TTC549 (cell line): ENCODE results near the gene ATP4B.
"Not testable (repeated sequence)": the region's sequence is repeated elsewhere in the genome, so short reads cannot be mapped to it uniquely, and the experiment has no call there.

Experiments used
- FAIRE-seq: peaks from 2 replicates; lab custom pipeline; 2012; peaks lifted over from hg19 to GRCh38; lab: Jason Lieb, UNC

Gene ATP4B

GRCh38 chr13:113624235-113624587 lies 33.8 kb downstream of the ATP4B start:
- FAIRE-seq, result no peak

DNA sequence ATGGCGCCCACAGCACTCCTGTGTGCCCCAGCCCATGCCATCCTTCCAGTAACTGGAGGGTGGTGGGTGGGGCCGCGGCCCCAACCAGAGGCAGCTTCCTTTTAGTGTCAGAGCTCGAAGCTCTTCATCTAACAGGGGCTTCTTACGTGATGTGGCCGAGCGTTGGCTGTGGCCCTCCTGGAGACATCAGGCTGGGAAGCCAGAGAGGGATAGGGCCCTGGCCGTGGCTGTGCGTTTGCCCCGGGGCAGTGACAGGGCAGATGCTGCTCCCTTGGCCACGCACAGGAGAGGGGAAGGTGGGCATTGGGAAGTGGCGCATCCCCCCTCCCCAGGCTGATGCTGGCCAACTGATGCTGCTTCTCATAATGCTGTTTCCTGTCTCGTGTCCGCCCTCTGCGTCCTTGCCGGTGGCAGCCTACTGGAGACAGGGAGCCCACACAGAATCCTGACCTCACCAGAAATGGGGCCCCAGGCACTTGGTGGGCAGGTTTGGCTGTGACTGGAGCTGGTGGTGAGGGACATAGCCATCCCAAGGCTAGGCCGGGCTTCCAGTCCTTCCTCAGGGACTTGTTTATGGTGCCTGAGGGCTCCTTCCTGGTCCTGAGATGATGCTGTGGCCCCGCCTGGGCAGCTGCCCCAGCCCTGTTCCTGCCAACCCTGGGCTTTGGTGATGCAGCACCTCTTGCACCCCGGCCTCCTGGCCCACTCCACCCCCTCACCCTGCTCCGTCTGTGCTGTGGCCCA lies 34.3 kb downstream of the ATP4B start:
- FAIRE-seq, result no peak

- FAIRE-seq, result no peak
Measured at GRCh38 chr13:113622791-113623490, 35.1 kb downstream of the ATP4B start.

DNA sequence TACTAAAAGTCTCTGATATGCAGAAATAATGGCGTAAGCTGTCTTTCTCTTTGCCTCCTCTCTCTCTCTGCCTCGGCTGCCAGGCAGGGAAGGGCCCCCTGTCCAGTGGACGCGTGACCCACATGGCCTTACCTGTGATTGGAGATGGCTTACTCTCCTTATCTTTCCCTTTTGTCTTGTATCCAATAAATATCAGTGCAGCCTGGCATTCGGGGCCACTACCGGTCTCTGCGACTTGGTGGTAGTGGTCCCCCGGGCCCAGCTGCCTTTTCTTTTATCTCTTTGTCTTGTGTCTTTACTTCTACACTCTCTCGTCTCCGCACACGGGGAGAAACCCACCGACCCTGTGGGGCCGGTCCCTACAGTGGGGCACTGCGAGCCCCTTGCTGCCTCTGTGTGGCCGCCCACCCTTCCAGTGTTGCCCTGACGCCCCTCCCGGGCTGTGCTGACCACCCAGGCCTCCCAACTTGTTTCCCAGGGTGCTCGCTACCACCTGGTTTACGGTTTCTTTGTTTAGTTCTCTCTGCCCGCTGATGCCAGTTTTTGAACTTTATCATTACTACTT lies 35.9 kb downstream of the ATP4B start:
- not testable (repeated sequence) for FAIRE-seq

DNA sequence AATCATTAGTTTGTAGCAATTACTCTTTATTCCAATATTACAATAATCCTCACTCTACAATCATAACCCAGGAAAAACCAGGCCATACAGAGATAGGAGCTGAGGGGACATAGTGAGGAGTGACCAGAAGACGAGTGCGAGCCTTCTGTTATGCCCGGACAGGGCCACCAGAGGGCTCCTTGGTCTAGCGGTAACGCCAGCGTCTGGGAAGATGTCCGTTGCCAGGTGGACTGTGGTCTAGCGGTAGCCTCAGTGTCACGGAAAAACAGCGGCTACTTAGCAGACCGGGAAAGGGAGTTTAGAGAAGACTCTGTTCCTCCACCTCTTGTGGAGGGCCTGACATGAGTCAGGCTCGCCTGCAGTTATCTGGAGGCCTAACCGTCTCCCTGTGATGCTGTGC lies 36.5 kb downstream of the ATP4B start:
- FAIRE-seq, result not testable (repeated sequence)

DNA sequence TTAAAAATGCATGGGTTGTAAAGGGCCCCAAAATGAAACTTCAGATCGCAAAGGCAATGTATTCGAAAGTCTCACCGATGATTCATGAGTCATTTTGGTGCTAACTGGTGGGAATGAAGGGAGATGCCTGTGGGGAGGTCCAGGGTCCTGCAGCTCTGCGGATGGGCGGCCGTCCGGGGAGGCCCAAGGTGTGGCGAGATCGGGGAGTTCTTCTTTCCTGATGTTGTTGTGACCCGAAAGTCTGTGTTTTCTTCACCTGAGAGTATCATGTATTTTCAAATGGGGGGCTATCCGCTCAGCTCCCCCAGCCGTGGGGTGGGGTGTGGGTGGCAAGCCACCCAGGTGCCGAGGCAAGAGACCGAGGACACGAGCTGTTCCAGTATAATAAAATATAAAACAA lies 37.0 kb downstream of the ATP4B start:
- FAIRE-seq, result no peak

DNA sequence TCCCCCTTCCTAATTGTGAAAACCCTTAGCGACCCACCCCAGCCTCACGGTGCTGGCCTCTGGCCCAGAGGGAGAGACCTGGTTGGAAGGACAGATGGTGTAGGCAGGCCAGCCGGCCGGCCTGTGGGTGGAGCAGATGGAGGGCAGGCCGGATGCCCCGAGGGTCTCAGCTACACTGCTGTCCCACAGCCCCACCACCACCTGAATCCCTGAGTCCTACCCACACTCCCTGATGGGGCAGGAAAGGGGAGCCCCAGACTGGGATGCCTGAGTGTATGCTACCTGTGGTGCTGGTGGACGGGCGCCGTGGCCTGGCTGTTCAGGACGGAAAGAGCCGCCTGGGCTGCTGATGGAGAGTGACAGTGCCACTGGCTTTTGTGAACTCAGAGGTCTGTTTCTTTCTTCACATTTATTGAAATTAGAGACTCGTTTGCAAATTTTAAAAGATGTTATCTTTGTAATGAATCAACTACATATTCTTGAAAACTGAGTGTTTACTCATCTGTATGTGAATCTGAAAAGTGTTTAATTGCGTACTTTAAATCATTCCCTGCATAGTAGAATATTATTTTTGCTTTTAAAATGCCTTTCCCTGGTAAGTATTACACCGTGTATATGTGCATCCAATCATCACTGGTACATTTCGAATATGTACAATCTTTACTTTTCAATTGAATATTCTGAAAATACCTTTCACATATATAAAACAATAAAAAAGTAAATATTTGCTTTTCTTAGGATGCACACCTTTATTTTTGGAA lies 37.8 kb downstream of the ATP4B start:
- FAIRE-seq, result no peak

GRCh38 chr13:113618455-113618854 lies 39.5 kb downstream of the ATP4B start:
- FAIRE-seq, result no peak

DNA sequence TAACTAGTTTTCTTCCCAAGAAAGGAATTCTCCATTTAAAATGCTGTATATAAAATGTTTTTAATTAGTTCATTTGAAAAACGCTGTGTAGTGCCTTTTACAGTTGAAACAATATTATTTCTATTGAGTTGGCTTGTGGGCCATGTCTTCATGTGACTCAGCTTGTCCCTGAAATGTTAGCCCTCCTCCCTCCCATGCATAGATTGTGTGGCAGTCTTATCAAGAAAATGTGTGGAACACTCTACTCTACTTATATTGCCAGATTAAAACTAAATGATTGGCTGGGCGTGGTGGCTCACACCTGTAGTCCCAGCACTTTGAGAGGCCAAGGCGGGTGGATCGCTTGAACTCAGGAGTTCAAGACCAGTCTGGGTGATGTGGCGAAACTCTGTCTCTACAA lies 40.0 kb downstream of the ATP4B start:
- no peak for FAIRE-seq

- FAIRE-seq, result no peak
Measured at GRCh38 chr13:113616991-113617749, 40.8 kb downstream of the ATP4B start.

DNA sequence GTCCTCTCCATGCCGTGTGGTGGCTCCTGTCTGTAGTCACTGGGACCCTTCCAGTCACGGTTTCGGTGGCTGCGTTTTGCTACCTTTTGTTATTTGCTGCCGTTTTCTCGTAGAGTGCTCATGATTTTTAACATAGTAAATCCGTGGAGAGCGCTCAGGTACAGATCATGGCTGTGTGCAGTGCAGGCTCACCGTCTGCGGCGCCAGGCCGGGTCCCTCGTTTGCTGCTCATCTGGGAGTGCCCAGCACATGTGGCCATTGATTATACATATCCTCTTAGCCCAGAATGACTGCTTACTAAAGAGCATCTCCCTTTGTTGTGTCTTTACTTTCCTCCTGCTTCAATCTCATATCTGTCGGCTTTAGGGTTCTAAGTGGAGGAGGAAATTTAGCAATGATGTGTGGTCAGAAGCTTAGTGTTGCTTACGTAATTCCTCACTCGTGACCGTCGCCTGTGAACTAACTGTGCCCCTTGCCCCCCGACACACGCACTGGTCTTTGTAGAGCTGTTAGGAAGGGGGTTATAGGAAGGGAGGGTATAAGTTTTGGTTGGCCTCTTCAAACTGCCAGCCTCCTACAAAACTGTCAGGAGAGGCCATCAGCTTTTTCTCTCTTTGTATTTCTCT lies 41.6 kb downstream of the ATP4B start:
- no peak for FAIRE-seq

DNA sequence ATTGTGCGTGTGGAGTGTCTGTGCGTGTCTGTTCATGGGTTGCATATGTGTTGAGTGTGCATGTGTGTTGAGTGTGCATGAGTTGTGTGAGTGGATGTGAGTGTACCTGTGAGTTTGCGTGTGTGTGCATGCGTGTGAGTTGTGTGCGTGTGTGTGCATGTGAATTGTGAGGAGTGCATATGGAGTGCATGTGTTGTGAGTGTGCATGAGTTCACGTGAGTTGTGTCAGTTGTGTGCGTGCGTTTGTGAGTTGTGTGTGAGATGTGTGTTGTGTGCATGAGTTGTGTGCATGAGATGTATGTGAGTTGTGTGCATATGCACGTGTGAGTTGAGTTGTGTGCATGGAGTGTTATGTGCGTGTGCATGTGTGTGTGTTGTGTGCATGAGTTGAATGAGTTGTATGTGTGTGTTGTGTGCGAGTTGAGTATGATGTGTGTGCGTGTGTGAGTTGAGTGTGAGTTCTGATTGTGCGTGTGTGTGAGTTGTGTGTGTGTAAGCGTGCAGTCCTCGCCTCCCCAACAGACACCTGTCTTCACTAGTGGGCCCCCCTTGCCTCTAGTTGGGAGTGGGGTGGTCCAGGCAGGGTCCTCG lies 44.1 kb downstream of the ATP4B start:
- no peak for FAIRE-seq

DNA sequence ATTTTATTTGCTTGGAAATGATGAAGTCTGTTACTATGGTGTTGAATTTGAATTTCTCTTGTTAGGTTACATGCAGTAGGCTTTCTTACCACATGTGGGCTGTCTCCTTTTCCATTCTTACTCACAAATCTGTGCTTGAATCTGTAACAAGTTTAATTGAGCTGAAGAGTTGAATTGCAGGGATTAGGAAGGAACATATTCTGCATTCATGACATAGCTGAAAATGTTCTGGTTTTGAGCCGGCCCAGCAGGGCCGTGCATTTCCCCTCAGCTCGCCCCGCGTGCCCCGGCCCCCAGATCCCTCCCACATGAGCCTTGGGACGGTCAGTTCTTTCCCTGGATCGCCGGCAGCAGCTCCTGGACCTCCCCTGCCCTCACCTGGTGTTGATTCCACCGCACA lies 45.4 kb downstream of the ATP4B start:
- no peak for FAIRE-seq

- no peak for FAIRE-seq
Measured at GRCh38 chr13:113611996-113612395, 46.0 kb downstream of the ATP4B start.

- no peak for FAIRE-seq
Measured at GRCh38 chr13:113610266-113610665, 47.7 kb downstream of the ATP4B start.

DNA sequence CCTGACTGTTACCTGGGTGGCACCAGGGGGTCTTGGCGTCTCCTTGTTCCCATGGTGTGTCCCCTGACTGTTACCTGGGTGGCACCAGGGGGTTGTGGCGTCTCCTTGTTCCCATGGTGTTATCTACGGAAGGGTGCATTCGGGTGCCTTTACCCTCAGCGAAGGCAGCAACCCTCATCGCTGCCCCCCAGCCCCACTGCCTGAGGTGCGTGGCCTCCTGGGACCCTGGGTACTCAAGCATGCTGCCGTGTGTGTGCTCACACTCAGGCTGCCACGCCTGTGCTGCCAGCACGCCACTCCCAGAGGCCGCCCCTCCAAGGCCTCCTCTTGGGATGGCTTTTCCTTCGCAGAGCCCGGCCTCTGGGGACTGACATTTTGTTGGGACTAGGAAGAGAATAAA lies 48.4 kb downstream of the ATP4B start:
- FAIRE-seq, result no peak

DNA sequence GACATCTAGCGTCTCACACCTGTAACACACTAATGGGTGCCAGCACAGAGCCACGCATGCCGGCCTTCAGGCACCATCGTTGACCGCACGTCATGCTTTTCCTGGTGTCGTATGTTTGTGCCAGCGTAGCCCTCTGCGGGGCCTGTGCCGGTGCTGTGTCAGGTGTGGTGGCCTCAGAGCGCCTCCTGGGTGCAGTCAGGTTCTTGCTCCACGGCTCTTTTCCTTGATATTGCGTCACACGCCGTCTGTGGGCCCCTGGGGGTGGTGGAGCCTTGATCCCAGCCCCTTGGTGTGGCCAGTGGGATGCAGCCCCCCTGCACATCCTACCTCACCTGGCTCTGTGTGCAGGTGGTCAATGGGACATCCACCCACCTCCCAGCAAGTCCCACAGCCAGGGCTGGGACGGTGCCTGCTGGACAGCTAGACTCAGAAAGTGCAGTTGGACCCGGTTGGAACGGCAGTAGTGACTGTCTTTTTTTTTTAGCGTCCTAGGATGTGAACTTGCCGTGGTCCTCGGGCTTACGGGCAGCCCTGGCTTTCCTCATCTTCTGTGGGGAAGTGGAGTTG lies 48.9 kb downstream of the ATP4B start:
- no peak for FAIRE-seq

DNA sequence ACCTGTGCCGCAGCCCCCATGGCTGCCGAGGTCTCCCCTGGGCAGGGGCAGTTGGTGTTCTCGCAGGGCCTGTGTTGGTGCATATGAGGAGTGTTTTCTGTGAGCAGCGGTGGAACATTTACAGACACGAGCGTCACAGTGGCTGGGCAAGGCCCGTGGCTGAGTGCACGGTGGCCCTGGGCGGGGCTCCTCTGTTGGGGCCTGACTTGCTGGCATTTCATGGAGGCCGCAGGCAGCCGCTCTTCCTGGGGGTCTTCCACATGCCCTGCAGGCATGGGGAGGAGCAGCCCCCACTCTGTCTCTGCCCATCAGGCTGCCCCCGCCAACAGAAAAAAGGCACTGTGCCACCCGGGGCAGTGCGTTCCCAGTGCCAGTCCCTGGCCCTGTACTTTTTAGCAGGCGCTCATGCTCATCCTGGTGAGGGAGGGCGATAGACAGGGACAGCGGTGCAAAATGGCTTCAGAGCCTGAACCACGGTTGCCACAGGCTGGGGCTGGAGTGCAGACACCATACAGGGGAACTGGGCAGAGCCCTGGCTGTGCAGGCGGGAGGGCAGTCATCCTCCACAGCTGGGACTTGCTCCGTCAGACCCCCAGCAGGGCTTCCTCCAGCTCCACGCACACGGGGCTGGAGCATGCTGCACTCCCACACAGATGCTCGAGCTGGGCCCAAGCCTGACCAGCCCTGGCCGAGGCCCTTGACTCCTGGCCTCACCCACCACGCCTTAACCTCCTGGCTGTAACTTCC lies 49.9 kb downstream of the ATP4B start:
- no peak for FAIRE-seq

DNA sequence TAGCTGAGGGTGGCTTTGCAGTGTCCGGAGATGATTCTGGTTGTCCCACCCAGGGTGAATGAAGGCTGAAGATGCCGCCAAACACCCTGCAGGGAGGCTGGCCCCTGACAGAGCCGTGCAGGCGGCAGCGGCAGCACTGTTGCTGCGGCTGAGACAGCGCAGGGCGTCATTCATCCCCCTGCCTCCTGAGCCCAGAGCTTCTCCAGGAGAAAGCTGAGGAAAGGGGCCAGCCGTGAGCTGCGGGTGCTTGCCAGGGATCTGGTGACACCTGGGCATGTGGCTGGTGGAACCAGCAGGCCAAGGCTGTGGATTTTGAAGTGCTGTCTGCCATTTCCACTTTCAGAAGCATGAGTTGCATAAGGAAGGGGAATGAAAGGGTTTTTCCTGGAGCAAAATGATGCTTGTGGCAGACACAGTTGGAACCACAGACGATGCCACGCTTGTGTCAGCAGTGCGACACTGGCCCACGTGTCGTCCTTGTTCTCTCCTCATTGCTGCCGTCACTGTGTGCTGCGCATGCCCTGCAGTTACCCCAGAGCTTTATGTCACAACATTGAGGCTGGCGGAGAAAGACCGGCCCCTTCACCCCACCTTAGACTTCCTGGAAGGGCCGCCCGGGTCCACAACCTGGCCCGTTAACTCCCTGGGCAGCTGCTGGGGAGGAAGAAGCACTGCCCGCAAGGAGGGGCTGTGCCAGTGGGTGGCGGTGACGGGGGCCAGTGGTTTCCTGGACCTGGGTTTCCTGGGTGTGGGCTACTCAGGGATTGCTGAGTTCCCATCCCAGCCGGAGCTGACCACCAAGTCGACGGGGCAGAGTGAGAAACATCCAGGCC lies 50.7 kb downstream of the ATP4B start:
- FAIRE-seq, result no peak
